ENCODE results near the gene LARP4B. TPM values are rescaled to one million over a fixed set of nuclear protein-coding genes. Genes with fewer than 3 reads are reported as not detected.

The LARP4B gene
- total and polyA plus RNA-seq, 2 experiments from 2014 or later, result 18.3 to 52.3 TPM

DNA sequence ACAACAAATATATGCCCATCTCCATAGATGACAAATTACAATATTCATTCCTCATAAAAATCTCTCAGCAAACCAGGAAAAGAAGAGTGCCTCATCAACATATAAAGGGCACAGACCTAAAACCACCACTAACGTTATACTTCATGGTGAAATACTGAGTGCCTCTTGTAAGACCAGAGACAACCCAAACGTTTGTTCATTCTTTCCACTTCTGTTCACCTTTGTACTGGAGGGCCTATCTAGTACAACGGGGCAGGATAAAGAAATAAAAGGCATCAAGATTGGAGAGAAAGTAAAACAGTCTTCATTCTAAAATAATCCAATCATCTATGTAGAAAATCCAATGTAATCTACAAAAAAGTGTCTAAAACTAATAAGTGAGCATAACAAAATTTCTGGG lies 79.1 kb downstream of the LARP4B start (continued):
- TF ChIP-seq CTCF (conservative IDR thresholded peaks at IDR 0.05; ENCODE audit: low read depth in 2 of 2), result no peak
- no peak for TF ChIP-seq NANOG (IDR thresholded peaks at IDR 0.05; ENCODE audit: borderline replicate concordance)
- no peak for TF ChIP-seq ETS1 (IDR thresholded peaks at IDR 0.05)
- TF ChIP-seq, protein P1, sequence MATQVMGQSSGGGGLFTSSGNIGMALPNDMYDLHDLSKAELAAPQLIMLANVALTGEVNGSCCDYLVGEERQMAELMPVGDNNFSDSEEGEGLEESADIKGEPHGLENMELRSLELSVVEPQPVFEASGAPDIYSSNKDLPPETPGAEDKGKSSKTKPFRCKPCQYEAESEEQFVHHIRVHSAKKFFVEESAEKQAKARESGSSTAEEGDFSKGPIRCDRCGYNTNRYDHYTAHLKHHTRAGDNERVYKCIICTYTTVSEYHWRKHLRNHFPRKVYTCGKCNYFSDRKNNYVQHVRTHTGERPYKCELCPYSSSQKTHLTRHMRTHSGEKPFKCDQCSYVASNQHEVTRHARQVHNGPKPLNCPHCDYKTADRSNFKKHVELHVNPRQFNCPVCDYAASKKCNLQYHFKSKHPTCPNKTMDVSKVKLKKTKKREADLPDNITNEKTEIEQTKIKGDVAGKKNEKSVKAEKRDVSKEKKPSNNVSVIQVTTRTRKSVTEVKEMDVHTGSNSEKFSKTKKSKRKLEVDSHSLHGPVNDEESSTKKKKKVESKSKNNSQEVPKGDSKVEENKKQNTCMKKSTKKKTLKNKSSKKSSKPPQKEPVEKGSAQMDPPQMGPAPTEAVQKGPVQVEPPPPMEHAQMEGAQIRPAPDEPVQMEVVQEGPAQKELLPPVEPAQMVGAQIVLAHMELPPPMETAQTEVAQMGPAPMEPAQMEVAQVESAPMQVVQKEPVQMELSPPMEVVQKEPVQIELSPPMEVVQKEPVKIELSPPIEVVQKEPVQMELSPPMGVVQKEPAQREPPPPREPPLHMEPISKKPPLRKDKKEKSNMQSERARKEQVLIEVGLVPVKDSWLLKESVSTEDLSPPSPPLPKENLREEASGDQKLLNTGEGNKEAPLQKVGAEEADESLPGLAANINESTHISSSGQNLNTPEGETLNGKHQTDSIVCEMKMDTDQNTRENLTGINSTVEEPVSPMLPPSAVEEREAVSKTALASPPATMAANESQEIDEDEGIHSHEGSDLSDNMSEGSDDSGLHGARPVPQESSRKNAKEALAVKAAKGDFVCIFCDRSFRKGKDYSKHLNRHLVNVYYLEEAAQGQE (IDR thresholded peaks at IDR 0.05; ENCODE audit: unreplicated experiment), result no peak
- no peak for TF ChIP-seq POLR2AphosphoS5 (IDR thresholded peaks at IDR 0.05; ENCODE audit: low read depth)

- no peak for ATAC-seq
- H3K27ac Mint-ChIP-seq, result no peak overlapping the region
These were observed 79.6 kb downstream of the LARP4B start for GRCh38 chr10:851901-852300.

More at GRCh38 chr10:851901-852300, 79.6 kb downstream of the LARP4B start:
- Histone ChIP-seq H3K9me2 (ENCODE audit: insufficient read depth) (no peaks in the 10 kb centered on the region), H3F3A (replicated peaks; ENCODE audit: low read depth) (no peaks in the 10 kb centered on the region), H3K4me3 (no peak overlapping the region), H3K4me1 (ENCODE audit: insufficient read depth) (peaks cover 4% of the 10 kb centered on the region), H3K27ac (ENCODE audit: low read depth) (0 out of 2 replicates have a peak overlapping the region, but pooled peaks have one; percentile 1), H2AFZ (no peak overlapping the region), H3K4me2 (no peak overlapping the region), H3K27me3 (ENCODE audit: insufficient read depth) (no peaks in the 10 kb centered on the region), H3K36me3 (ENCODE audit: insufficient read depth) (peaks cover 3% of the 10 kb centered on the region), H3K79me2 (replicated peaks; ENCODE audit: insufficient read depth) (peaks cover 96% of the 10 kb centered on the region), H4K20me1 (replicated peaks; ENCODE audit: insufficient read depth) (peaks cover 8% of the 10 kb centered on the region)
- Mint-ChIP-seq H3K4me1 (peaks cover 11% of the 10 kb centered on the region), H3K36me3 (ENCODE audit: low read depth) (peaks cover 60% of the 10 kb centered on the region), H3K27me3 (ENCODE audit: insufficient read depth, low read depth, poor library complexity) (peaks cover 6% of the 10 kb centered on the region), H3K9me3 (peaks cover 21% of the 10 kb centered on the region), H3K4me3 (no peak overlapping the region)
- TF ChIP-seq ZNF462 (CRISPR knock-in tag; IDR thresholded peaks at IDR 0.05), result no peak
- no peak for TF ChIP-seq CREB1 (CRISPR knock-in tag; IDR thresholded peaks at IDR 0.05; ENCODE audit: low read depth)
- no peak for TF ChIP-seq STAT1 (IDR thresholded peaks at IDR 0.05; ENCODE audit: unreplicated experiment)
- no peak for TF ChIP-seq POLR2AphosphoS5 (IDR thresholded peaks at IDR 0.05; ENCODE audit: low read depth)
- TF ChIP-seq ETS1 (IDR thresholded peaks at IDR 0.05), result no peak
- no peak for TF ChIP-seq ZNF331 (CRISPR knock-in tag; IDR thresholded peaks at IDR 0.05; ENCODE audit: low read depth)
- no peak for TF ChIP-seq ZNF114 (CRISPR knock-in tag; IDR thresholded peaks at IDR 0.05)
- no peak for TF ChIP-seq NANOG (IDR thresholded peaks at IDR 0.05; ENCODE audit: borderline replicate concordance)
- TF ChIP-seq EZH2 (IDR thresholded peaks at IDR 0.05; ENCODE audit: low read depth, unreplicated experiment), result no peak
- no peak for DNase-seq (ENCODE audit: low spot score)
